ENCODE measurements around the gene IQSEC3.
"Not testable (repeated sequence)": the region's sequence is repeated elsewhere in the genome, so short reads cannot be mapped to it uniquely, and the experiment has no call there.

The IQSEC3 gene

GRCh38 chr12:66428-66781 lies at the start of gene IQSEC3:
Gene IQSEC3, plus strand, starts transcription at chr12:66767. Its CDS starts 116 bp downstream, at chr12:66883.
- DNase-seq = not testable (repeated sequence)

GRCh38 chr12:17370-18340 lies 48.9 kb upstream of the IQSEC3 start:
- DNase-seq = not testable (repeated sequence)

GRCh38 chr12:18821-19567 lies 47.6 kb upstream of the IQSEC3 start:
- DNase-seq = not testable (repeated sequence)

GRCh38 chr12:19906-20305 lies 46.7 kb upstream of the IQSEC3 start:
- not testable (repeated sequence) for DNase-seq

GRCh38 chr12:20757-21156 lies 45.8 kb upstream of the IQSEC3 start:
- DNase-seq = no peak

- DNase-seq = no peak
Observed at GRCh38 chr12:21301-22189, 45.0 kb upstream of the IQSEC3 start.

- no peak for DNase-seq
Observed at GRCh38 chr12:22190-22529, 44.4 kb upstream of the IQSEC3 start.

GRCh38 chr12:22530-23201 lies 43.9 kb upstream of the IQSEC3 start:
- DNase-seq = no peak

- not testable (repeated sequence) for DNase-seq
Observed at GRCh38 chr12:27904-28303, 38.7 kb upstream of the IQSEC3 start.

GRCh38 chr12:38775-39174 lies 27.8 kb upstream of the IQSEC3 start:
- DNase-seq = not testable (repeated sequence)

- not testable (repeated sequence) for DNase-seq
Observed at GRCh38 chr12:39555-40265, 26.9 kb upstream of the IQSEC3 start.

GRCh38 chr12:44352-44751 lies 22.2 kb upstream of the IQSEC3 start:
- DNase-seq = not testable (repeated sequence)

GRCh38 chr12:45235-45990 lies 21.2 kb upstream of the IQSEC3 start:
- not testable (repeated sequence) for DNase-seq

GRCh38 chr12:45991-46358 lies 20.6 kb upstream of the IQSEC3 start:
- DNase-seq = not testable (repeated sequence)

- not testable (repeated sequence) for DNase-seq
Observed at GRCh38 chr12:46542-46941, 20.0 kb upstream of the IQSEC3 start.

- not testable (repeated sequence) for DNase-seq
Observed at GRCh38 chr12:47699-48226, 18.8 kb upstream of the IQSEC3 start.

- not testable (repeated sequence) for DNase-seq
Observed at GRCh38 chr12:49149-49548, 17.4 kb upstream of the IQSEC3 start.

- not testable (repeated sequence) for DNase-seq
Observed at GRCh38 chr12:51087-51486, 15.5 kb upstream of the IQSEC3 start.

GRCh38 chr12:51962-52361 lies 14.6 kb upstream of the IQSEC3 start:
- DNase-seq = not testable (repeated sequence)

Data from activated effector memory CD4-positive, alpha-beta T cell treated with Interleukin-2 at 50 U/mL for 16 hours (primary cell).